Activated gamma-delta T cell (primary cell): ENCODE data around the gene CA10.

Source experiments
- DNase-seq: peaks from one replicate; lab custom pipeline; 2025; lab: John Stamatoyannopoulos, UW

The CA10 gene

GRCh38 chr17:51765282-51766135 is 393.0 kb downstream of the CA10 start:
- DNase-seq, result no peak

GRCh38 chr17:51764387-51764971 is 394.0 kb downstream of the CA10 start:
- no peak for DNase-seq

GRCh38 chr17:51763058-51763457 is 395.5 kb downstream of the CA10 start:
- no peak for DNase-seq

- no peak for DNase-seq
These were observed 397.4 kb downstream of the CA10 start for GRCh38 chr17:51761105-51761504.

- DNase-seq, result no peak
These were observed 399.3 kb downstream of the CA10 start for GRCh38 chr17:51759260-51759659.

GRCh38 chr17:51751072-51751471 is 407.4 kb downstream of the CA10 start:
- no peak for DNase-seq

- no peak for DNase-seq
These were observed 409.5 kb downstream of the CA10 start for GRCh38 chr17:51748749-51749604.

GRCh38 chr17:51746421-51746820 is 412.1 kb downstream of the CA10 start:
- no peak for DNase-seq

GRCh38 chr17:51745993-51746392 is 412.5 kb downstream of the CA10 start:
- no peak for DNase-seq

- no peak for DNase-seq
These were observed 415.0 kb downstream of the CA10 start for GRCh38 chr17:51743477-51743876.

GRCh38 chr17:51742571-51742970 is 415.9 kb downstream of the CA10 start:
- no peak for DNase-seq

- no peak for DNase-seq
These were observed 417.1 kb downstream of the CA10 start for GRCh38 chr17:51741458-51741857.

GRCh38 chr17:51740531-51740930 is 418.0 kb downstream of the CA10 start:
- no peak for DNase-seq

GRCh38 chr17:51739245-51739886 is 419.1 kb downstream of the CA10 start:
- DNase-seq, result no peak

- no peak for DNase-seq
These were observed 422.2 kb downstream of the CA10 start for GRCh38 chr17:51736356-51736755.

GRCh38 chr17:51734976-51735375 is 423.5 kb downstream of the CA10 start:
- DNase-seq, result no peak

- DNase-seq, result no peak
These were observed 424.1 kb downstream of the CA10 start for GRCh38 chr17:51734462-51734861.

GRCh38 chr17:51733166-51733565 is 425.3 kb downstream of the CA10 start:
- no peak for DNase-seq

- no peak for DNase-seq
These were observed 426.4 kb downstream of the CA10 start for GRCh38 chr17:51731941-51732722.

- DNase-seq, result no peak
These were observed 428.0 kb downstream of the CA10 start for GRCh38 chr17:51730303-51731050.

- no peak for DNase-seq
These were observed 433.3 kb downstream of the CA10 start for GRCh38 chr17:51725185-51725584.
